Measurements from ENCODE around the gene RAI14.

RAI14 gene

GRCh38 chr5:34639852-34640626, 16.1 kb upstream of the RAI14 start:
- intact Hi-C loops (cut with DNase I), result no loop called here
- DNase-seq, result no peak

- intact Hi-C loops (cut with DNase I), result no loop called here
These were observed 7.9 kb upstream of the RAI14 start for GRCh38 chr5:34648039-34648839.

GRCh38 chr5:34648840-34649158, 7.3 kb upstream of the RAI14 start:
- intact Hi-C loops (cut with DNase I), result no loop called here
- no peak for DNase-seq

More at GRCh38 chr5:34648039-34648839, 7.9 kb upstream of the RAI14 start:
- DNase-seq, result no peak

GRCh38 chr5:34651791-34652190, 4.3 kb upstream of the RAI14 start:
- no peak for DNase-seq
- intact Hi-C loops (cut with DNase I), result loop anchor here (10.0 kb wide), 2 partner anchors 183 to 243 kb away; partner anchors contain the start of gene TTC23L

GRCh38 chr5:34652466-34652865, 3.7 kb upstream of the RAI14 start:
- intact Hi-C loops (cut with DNase I), result loop anchor here (10.0 kb wide), 2 partner anchors 182 to 242 kb away; partner anchors contain the start of gene TTC23L
- DNase-seq, result no peak

- DNase-seq, result no peak
- intact Hi-C loops (cut with DNase I), result loop anchor here (10.0 kb wide), 2 partner anchors 182 to 242 kb away; partner anchors contain the start of gene TTC23L
These were observed 3.2 kb upstream of the RAI14 start for GRCh38 chr5:34652914-34653313.

- intact Hi-C loops (cut with DNase I), result loop anchor here (10.0 kb wide), 2 partner anchors 181 to 241 kb away; partner anchors contain the start of gene TTC23L
- no peak for DNase-seq
These were observed 2.4 kb upstream of the RAI14 start for GRCh38 chr5:34653708-34654107.

GRCh38 chr5:34655354-34655991, 655 bp upstream of the RAI14 start:
- peak in 8 of 10 donors; percentile 16 to 88 (median 38) for DNase-seq
- intact Hi-C loops (cut with DNase I), result loop anchor here (5.0 to 10.0 kb wide), 3 partner anchors 168 to 239 kb away; partner anchors contain the start of gene TTC23L

GRCh38 chr5:34656700-34657273, 659 bp downstream of the RAI14 start:
- peak in 3 of 10 donors; percentile 24 to 81 (median 77) for DNase-seq
- intact Hi-C loops (cut with DNase I), result loop anchor here (5.0 to 10.0 kb wide), 3 partner anchors 169 to 238 kb away; partner anchors contain the start of gene TTC23L

- peak in 2 of 10 donors; percentile 13 to 65 for DNase-seq
These were observed 1.3 kb downstream of the RAI14 start for GRCh38 chr5:34657274-34657921.

GRCh38 chr5:34657988-34658387, 1.9 kb downstream of the RAI14 start:
- intact Hi-C loops (cut with DNase I), result loop anchor here (5.0 to 10.0 kb wide), 3 partner anchors 171 to 237 kb away; partner anchors contain the start of gene TTC23L
- DNase-seq, result no peak

More at GRCh38 chr5:34657274-34657921, 1.3 kb downstream of the RAI14 start:
- intact Hi-C loops (cut with DNase I), result loop anchor here (5.0 to 10.0 kb wide), 3 partner anchors 170 to 237 kb away; partner anchors contain the start of gene TTC23L

GRCh38 chr5:34659168-34659567, 3.0 kb downstream of the RAI14 start:
- intact Hi-C loops (cut with DNase I), result loop anchor here (5.0 to 10.0 kb wide), 3 partner anchors 172 to 236 kb away; partner anchors contain the start of gene TTC23L

GRCh38 chr5:34660444-34660843, 4.3 kb downstream of the RAI14 start:
- intact Hi-C loops (cut with DNase I), result no loop called here
- DNase-seq, result no peak

More at GRCh38 chr5:34659168-34659567, 3.0 kb downstream of the RAI14 start:
- DNase-seq, result no peak

GRCh38 chr5:34663771-34664496, 7.8 kb downstream of the RAI14 start:
- intact Hi-C loops (cut with DNase I), result no loop called here
- DNase-seq, result no peak

GRCh38 chr5:34666392-34667080, 10.4 kb downstream of the RAI14 start:
- DNase-seq, result no peak
- intact Hi-C loops (cut with DNase I), result no loop called here

- DNase-seq, result no peak
- intact Hi-C loops (cut with DNase I), result no loop called here
These were observed 11.6 kb downstream of the RAI14 start for GRCh38 chr5:34667705-34668104.

- intact Hi-C loops (cut with DNase I), result no loop called here
These were observed 13.9 kb downstream of the RAI14 start for GRCh38 chr5:34669931-34670516.

GRCh38 chr5:34672196-34672595, 16.1 kb downstream of the RAI14 start:
- no peak for DNase-seq
- intact Hi-C loops (cut with DNase I), result no loop called here

More at GRCh38 chr5:34669931-34670516, 13.9 kb downstream of the RAI14 start:
- DNase-seq, result no peak
